ENCODE data around the gene SYN1. TPM values are rescaled to one million over a fixed set of nuclear protein-coding genes. Genes with fewer than 3 reads are reported as not detected.

The SYN1 gene
- total RNA-seq, 1 experiment from 2014 or later = 0.49 TPM

GRCh38 chrX:47577424-47577823 is 42.2 kb downstream of the SYN1 start:
- peaks cover 25% of the 10 kb centered on the region for H3K4me1 Mint-ChIP-seq (ENCODE audit: insufficient read depth, unreplicated experiment)
- peaks cover 23% of the 10 kb centered on the region for H3K36me3 Mint-ChIP-seq (ENCODE audit: insufficient read depth, unreplicated experiment)
- no peak for TF ChIP-seq CTCF (IDR thresholded peaks at IDR 0.05; ENCODE audit: unreplicated experiment)
- H3K27me3 Mint-ChIP-seq (ENCODE audit: insufficient read depth, unreplicated experiment) = no peaks in the 10 kb centered on the region
- no TSS peak for BruUV-seq (replicated peaks)
- no peak overlapping the region for H3K4me3 Mint-ChIP-seq (ENCODE audit: unreplicated experiment)
- intact Hi-C loops (cut with micrococcal nuclease) = no loop called here
- no peak overlapping the region for H3K27ac Mint-ChIP-seq (ENCODE audit: low read depth, unreplicated experiment)
- no peaks in the 10 kb centered on the region for H3K9me3 Mint-ChIP-seq (ENCODE audit: unreplicated experiment)
- no peak for DNase-seq (ENCODE audit: unreplicated experiment)
- CTCF ChIA-PET = no interaction called here
- POLR2A ChIA-PET = no interaction called here

GRCh38 chrX:47576021-47576898 is 43.4 kb downstream of the SYN1 start:
- intact Hi-C loops (cut with micrococcal nuclease) = no loop called here
- POLR2A ChIA-PET = no interaction called here
- no TSS peak for BruUV-seq (replicated peaks)

GRCh38 chrX:47574547-47575301 is 44.9 kb downstream of the SYN1 start:
- no peak for DNase-seq (ENCODE audit: unreplicated experiment)
- H3K4me3 Mint-ChIP-seq (ENCODE audit: unreplicated experiment) = no peak overlapping the region
- intact Hi-C loops (cut with micrococcal nuclease) = no loop called here
- CTCF ChIA-PET = no interaction called here
- H3K9me3 Mint-ChIP-seq (ENCODE audit: unreplicated experiment) = peaks cover 6% of the 10 kb centered on the region
- peaks cover 14% of the 10 kb centered on the region for H3K4me1 Mint-ChIP-seq (ENCODE audit: insufficient read depth, unreplicated experiment)
- no peak overlapping the region for H3K27ac Mint-ChIP-seq (ENCODE audit: low read depth, unreplicated experiment)
- H3K36me3 Mint-ChIP-seq (ENCODE audit: insufficient read depth, unreplicated experiment) = peaks cover 36% of the 10 kb centered on the region
- no peak for TF ChIP-seq CTCF (IDR thresholded peaks at IDR 0.05; ENCODE audit: unreplicated experiment)
- POLR2A ChIA-PET = no interaction called here
- H3K27me3 Mint-ChIP-seq (ENCODE audit: insufficient read depth, unreplicated experiment) = no peaks in the 10 kb centered on the region
- BruUV-seq (replicated peaks) = no TSS peak

More at GRCh38 chrX:47576021-47576898, 43.4 kb downstream of the SYN1 start:
- CTCF ChIA-PET = no interaction called here
- no peak for DNase-seq (ENCODE audit: unreplicated experiment)
- TF ChIP-seq CTCF (IDR thresholded peaks at IDR 0.05; ENCODE audit: unreplicated experiment) = no peak
- no peak overlapping the region for H3K27ac Mint-ChIP-seq (ENCODE audit: low read depth, unreplicated experiment)
- peaks cover 18% of the 10 kb centered on the region for H3K4me1 Mint-ChIP-seq (ENCODE audit: insufficient read depth, unreplicated experiment)
- H3K27me3 Mint-ChIP-seq (ENCODE audit: insufficient read depth, unreplicated experiment) = no peaks in the 10 kb centered on the region
- H3K9me3 Mint-ChIP-seq (ENCODE audit: unreplicated experiment) = peaks cover 6% of the 10 kb centered on the region
- no peak overlapping the region for H3K4me3 Mint-ChIP-seq (ENCODE audit: unreplicated experiment)
- H3K36me3 Mint-ChIP-seq (ENCODE audit: insufficient read depth, unreplicated experiment) = peaks cover 28% of the 10 kb centered on the region

- intact Hi-C loops (cut with micrococcal nuclease) = no loop called here
- DNase-seq (ENCODE audit: unreplicated experiment) = no peak
- TF ChIP-seq CTCF (IDR thresholded peaks at IDR 0.05; ENCODE audit: unreplicated experiment) = no peak
- POLR2A ChIA-PET = no interaction called here
- H3K9me3 Mint-ChIP-seq (ENCODE audit: unreplicated experiment) = peaks cover 6% of the 10 kb centered on the region
- peak overlapping the region; percentile 42 for H3K4me3 Mint-ChIP-seq (ENCODE audit: unreplicated experiment)
- H3K4me1 Mint-ChIP-seq (ENCODE audit: insufficient read depth, unreplicated experiment) = peaks cover 8% of the 10 kb centered on the region
- BruUV-seq (replicated peaks) = no TSS peak
- CTCF ChIA-PET = interaction anchor here (0.7 kb wide), 1 partner anchor 49 kb away, joined by 4 read pairs; no protein-coding TSS in a partner anchor
- H3K27me3 Mint-ChIP-seq (ENCODE audit: insufficient read depth, unreplicated experiment) = no peaks in the 10 kb centered on the region
- peaks cover 32% of the 10 kb centered on the region for H3K36me3 Mint-ChIP-seq (ENCODE audit: insufficient read depth, unreplicated experiment)
- H3K27ac Mint-ChIP-seq (ENCODE audit: low read depth, unreplicated experiment) = no peak overlapping the region
These were observed 45.5 kb downstream of the SYN1 start for GRCh38 chrX:47574076-47574546.
